Breast epithelium (tissue), 3 donors: Measurements from ENCODE around the gene TNFRSF18.

Experiments
- CTCF ChIP-seq, 3 donors: fragments of 450-650 bp; IDR thresholded peaks; one replicate each; pipeline ENCODE4 v1.5.1; 2016 to 2017; ENCODE audit warnings: antibody characterized with exemption in 3 of 3, mild to moderate bottlenecking in 3 of 3, moderate library complexity in 3 of 3
- POLR2A ChIP-seq: fragments of 450-650 bp; IDR thresholded peaks from one replicate; pipeline ENCODE4 v1.6.1; 2016; ENCODE audit warnings: antibody characterized with exemption, mild to moderate bottlenecking, moderate library complexity
- POLR2AphosphoS5 ChIP-seq, 3 donors: sonication (generic); formaldehyde crosslinking; IDR thresholded peaks; one replicate each; pipeline ENCODE4 v1.6.1; 2017; ENCODE audit warnings: antibody characterized with exemption in 3 of 3

- TF ChIP-seq CTCF (IDR thresholded peaks at IDR 0.05) (no peak), POLR2A (no peak), POLR2AphosphoS5 (IDR thresholded peaks at IDR 0.05) (no peak)
Observed at GRCh38 chr1:1194723-1195122, 11.7 kb downstream of the TNFRSF18 start.
